HEK293 (cell line): ENCODE measurements around the gene BTBD6.

ENCODE experiments used
- EGR2 ChIP-seq: fragments of 450-650 bp; formaldehyde crosslinking; IDR thresholded peaks from 2 replicates; pipeline ENCODE4 v1.5.1; 2016; ENCODE audit warnings: low read depth, missing biosample characterization, missing genetic modification characterization
- GLIS1 ChIP-seq: fragments of 450-650 bp; formaldehyde crosslinking; IDR thresholded peaks from 2 replicates; pipeline ENCODE4 v1.5.1; 2016; ENCODE audit warnings: missing biosample characterization, missing genetic modification characterization
- GLIS2 ChIP-seq: fragments of 450-650 bp; formaldehyde crosslinking; IDR thresholded peaks from 2 replicates; pipeline ENCODE4 v1.5.1; 2016; ENCODE audit warnings: missing biosample characterization, missing genetic modification characterization
- HIC1 ChIP-seq: fragments of 450-650 bp; formaldehyde crosslinking; IDR thresholded peaks from 2 replicates; pipeline ENCODE4 v1.5.1; 2016; ENCODE audit warnings: missing biosample characterization, missing genetic modification characterization
- KLF10 ChIP-seq: fragments of 450-650 bp; IDR thresholded peaks from 2 replicates; pipeline ENCODE4 v1.5.1; 2018; ENCODE audit warnings: missing biosample characterization, mild to moderate bottlenecking, missing genetic modification characterization
- KLF16 ChIP-seq: fragments of 450-650 bp; formaldehyde crosslinking; IDR thresholded peaks from 2 replicates; pipeline ENCODE4 v1.5.1; 2017; ENCODE audit warnings: missing biosample characterization, missing genetic modification characterization
- KLF9 ChIP-seq: fragments of 450-650 bp; formaldehyde crosslinking; IDR thresholded peaks from 2 replicates; pipeline ENCODE4 v1.5.1; 2016; ENCODE audit warnings: missing biosample characterization, missing genetic modification characterization, low read depth
- MEIS1 ChIP-seq: sonication (generic); formaldehyde crosslinking; IDR thresholded peaks from 2 replicates; pipeline ENCODE4 v1.8.1; 2022; ENCODE audit warnings: missing genetic modification reagents, mild to moderate bottlenecking, borderline replicate concordance
- PRDM1 ChIP-seq: fragments of 450-650 bp; formaldehyde crosslinking; IDR thresholded peaks from 2 replicates; pipeline ENCODE4; 2016; ENCODE audit warnings: missing biosample characterization, missing genetic modification characterization
- SP7 ChIP-seq: fragments of 450-650 bp; formaldehyde crosslinking; IDR thresholded peaks from 2 replicates; pipeline ENCODE4 v1.5.1; 2016; ENCODE audit warnings: missing biosample characterization, missing genetic modification characterization
- ZBTB8A ChIP-seq: fragments of 450-650 bp; formaldehyde crosslinking; IDR thresholded peaks from 2 replicates; pipeline ENCODE4 v1.5.1; 2016; ENCODE audit warnings: missing biosample characterization, missing genetic modification characterization
- ZEB2 ChIP-seq: fragments of 450-650 bp; formaldehyde crosslinking; IDR thresholded peaks from 2 replicates; pipeline ENCODE4 v1.5.1; 2016; ENCODE audit warnings: missing biosample characterization, missing genetic modification characterization
- ZNF133 ChIP-seq: fragments of 450-650 bp; formaldehyde crosslinking; IDR thresholded peaks from 2 replicates; pipeline ENCODE4 v1.5.1; 2016; ENCODE audit warnings: missing biosample characterization, missing genetic modification characterization
- ZNF140 ChIP-seq: fragments of 450-650 bp; formaldehyde crosslinking; IDR thresholded peaks from 2 replicates; pipeline ENCODE4 v1.5.1; 2016; ENCODE audit warnings: missing biosample characterization, missing genetic modification characterization
- ZNF16 ChIP-seq: fragments of 450-650 bp; formaldehyde crosslinking; IDR thresholded peaks from 2 replicates; pipeline ENCODE4 v1.5.1; 2016; ENCODE audit warnings: low read depth, missing biosample characterization, missing genetic modification characterization
- ZNF24 ChIP-seq: fragments of 450-650 bp; formaldehyde crosslinking; IDR thresholded peaks from 2 replicates; pipeline ENCODE4 v1.5.1; 2016; ENCODE audit warnings: missing biosample characterization, missing genetic modification characterization
- ZNF292 ChIP-seq: fragments of 450-650 bp; formaldehyde crosslinking; IDR thresholded peaks from 2 replicates; pipeline ENCODE4 v1.5.1; 2016; ENCODE audit warnings: low read depth, missing biosample characterization, missing genetic modification characterization, borderline replicate concordance
- ZNF311 ChIP-seq: fragments of 450-650 bp; formaldehyde crosslinking; IDR thresholded peaks from 2 replicates; pipeline ENCODE4 v1.5.1; 2017; ENCODE audit warnings: missing biosample characterization, missing genetic modification characterization, borderline replicate concordance
- ZNF335 ChIP-seq: fragments of 450-650 bp; formaldehyde crosslinking; conservative IDR thresholded peaks from 2 replicates; pipeline ENCODE4 v1.5.1; 2016; ENCODE audit warnings: missing biosample characterization, missing genetic modification characterization
- ZNF521 ChIP-seq: fragments of 450-650 bp; formaldehyde crosslinking; IDR thresholded peaks from 2 replicates; pipeline ENCODE4 v1.5.1; 2017; ENCODE audit warnings: missing biosample characterization, mild to moderate bottlenecking, missing genetic modification characterization
- ZNF560 ChIP-seq: fragments of 450-650 bp; formaldehyde crosslinking; IDR thresholded peaks from 2 replicates; pipeline ENCODE4 v1.5.1; 2017; ENCODE audit warnings: missing biosample characterization, missing genetic modification characterization, borderline replicate concordance
- ZNF585B ChIP-seq: fragments of 450-650 bp; formaldehyde crosslinking; IDR thresholded peaks from 2 replicates; pipeline ENCODE4 v1.5.1; 2016; ENCODE audit warnings: missing biosample characterization, missing genetic modification characterization
- ZNF610 ChIP-seq: fragments of 450-650 bp; formaldehyde crosslinking; IDR thresholded peaks from 2 replicates; pipeline ENCODE4 v1.5.1; 2016; ENCODE audit warnings: missing biosample characterization, missing genetic modification characterization, borderline replicate concordance
- ZNF639 ChIP-seq: fragments of 450-650 bp; formaldehyde crosslinking; IDR thresholded peaks from 2 replicates; pipeline ENCODE4 v1.5.1; 2016; ENCODE audit warnings: missing biosample characterization, missing genetic modification characterization
- ZNF677 ChIP-seq: fragments of 450-650 bp; IDR thresholded peaks from 2 replicates; pipeline ENCODE4 v1.5.0; 2018; ENCODE audit warnings: missing biosample characterization, mild to moderate bottlenecking, missing genetic modification characterization, moderate library complexity
- ZNF747 ChIP-seq: fragments of 450-650 bp; formaldehyde crosslinking; IDR thresholded peaks from 2 replicates; pipeline ENCODE4 v1.5.1; 2016; ENCODE audit warnings: missing biosample characterization, missing genetic modification characterization
- ZNF768 ChIP-seq: fragments of 450-650 bp; formaldehyde crosslinking; IDR thresholded peaks from 2 replicates; pipeline ENCODE4 v1.5.1; 2018; ENCODE audit warnings: missing biosample characterization, mild to moderate bottlenecking, missing genetic modification characterization
- ZNF776 ChIP-seq: fragments of 450-650 bp; formaldehyde crosslinking; IDR thresholded peaks from 2 replicates; pipeline ENCODE4 v1.5.0; 2017; ENCODE audit warnings: missing biosample characterization, missing genetic modification characterization, borderline replicate concordance
- ZNF792 ChIP-seq: fragments of 450-650 bp; formaldehyde crosslinking; IDR thresholded peaks from 2 replicates; pipeline ENCODE4 v1.5.1; 2016; ENCODE audit warnings: missing biosample characterization, missing genetic modification characterization
- TF ChIP-seq, protein P1 (sequence below): fragments of 450-650 bp; formaldehyde crosslinking; IDR thresholded peaks from 2 replicates; pipeline ENCODE4 v1.5.1; 2016; ENCODE audit warnings: missing biosample characterization, missing genetic modification characterization
- TF ChIP-seq, protein P2 (sequence below): fragments of 450-650 bp; formaldehyde crosslinking; IDR thresholded peaks from 2 replicates; pipeline ENCODE4 v1.5.1; 2016; ENCODE audit warnings: missing biosample characterization, missing genetic modification characterization
- TF ChIP-seq, protein P3 (sequence below): IDR thresholded peaks from 2 replicates; pipeline ENCODE4 v1.6.1; 2011; ENCODE audit warnings: mild to moderate bottlenecking, low read depth, low read length, borderline replicate concordance

BTBD6 gene

GRCh38 chr14:105249182-105250007 is 1.1 kb downstream of the BTBD6 start (continued):
- no peak for TF ChIP-seq ZNF776
- TF ChIP-seq ZNF560 (tag by site-specific recombination) = no peak
- no peak for TF ChIP-seq MEIS1
- TF ChIP-seq ZNF521 = no peak
- no peak for TF ChIP-seq KLF9 (tag by site-specific recombination)
- no peak for TF ChIP-seq ZNF610 (tag by site-specific recombination)
- TF ChIP-seq, protein P1, sequence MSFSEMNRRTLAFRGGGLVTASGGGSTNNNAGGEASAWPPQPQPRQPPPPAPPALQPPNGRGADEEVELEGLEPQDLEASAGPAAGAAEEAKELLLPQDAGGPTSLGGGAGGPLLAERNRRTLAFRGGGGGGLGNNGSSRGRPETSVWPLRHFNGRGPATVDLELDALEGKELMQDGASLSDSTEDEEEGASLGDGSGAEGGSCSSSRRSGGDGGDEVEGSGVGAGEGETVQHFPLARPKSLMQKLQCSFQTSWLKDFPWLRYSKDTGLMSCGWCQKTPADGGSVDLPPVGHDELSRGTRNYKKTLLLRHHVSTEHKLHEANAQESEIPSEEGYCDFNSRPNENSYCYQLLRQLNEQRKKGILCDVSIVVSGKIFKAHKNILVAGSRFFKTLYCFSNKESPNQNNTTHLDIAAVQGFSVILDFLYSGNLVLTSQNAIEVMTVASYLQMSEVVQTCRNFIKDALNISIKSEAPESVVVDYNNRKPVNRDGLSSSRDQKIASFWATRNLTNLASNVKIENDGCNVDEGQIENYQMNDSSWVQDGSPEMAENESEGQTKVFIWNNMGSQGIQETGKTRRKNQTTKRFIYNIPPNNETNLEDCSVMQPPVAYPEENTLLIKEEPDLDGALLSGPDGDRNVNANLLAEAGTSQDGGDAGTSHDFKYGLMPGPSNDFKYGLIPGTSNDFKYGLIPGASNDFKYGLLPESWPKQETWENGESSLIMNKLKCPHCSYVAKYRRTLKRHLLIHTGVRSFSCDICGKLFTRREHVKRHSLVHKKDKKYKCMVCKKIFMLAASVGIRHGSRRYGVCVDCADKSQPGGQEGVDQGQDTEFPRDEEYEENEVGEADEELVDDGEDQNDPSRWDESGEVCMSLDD (tag by site-specific recombination) = no peak
- no peak for TF ChIP-seq KLF10 (tag by site-specific recombination)
- TF ChIP-seq ZNF639 (tag by site-specific recombination) = no peak
- TF ChIP-seq KLF16 (tag by site-specific recombination) = no peak
- no peak for TF ChIP-seq ZNF133
- peak; percentile 45; the same call in 1 of the 2 replicates for TF ChIP-seq GLIS2 (tag by site-specific recombination)
- TF ChIP-seq EGR2 (tag by site-specific recombination) = peak; percentile 60
- no peak for TF ChIP-seq ZNF768 (tag by site-specific recombination)
- no peak for TF ChIP-seq SP7 (tag by site-specific recombination)
- TF ChIP-seq ZEB2 = no peak
- no peak for TF ChIP-seq ZNF677
- no peak for TF ChIP-seq ZNF311 (tag by site-specific recombination)
- no peak for TF ChIP-seq ZNF24 (tag by site-specific recombination)
- TF ChIP-seq, protein P2, sequence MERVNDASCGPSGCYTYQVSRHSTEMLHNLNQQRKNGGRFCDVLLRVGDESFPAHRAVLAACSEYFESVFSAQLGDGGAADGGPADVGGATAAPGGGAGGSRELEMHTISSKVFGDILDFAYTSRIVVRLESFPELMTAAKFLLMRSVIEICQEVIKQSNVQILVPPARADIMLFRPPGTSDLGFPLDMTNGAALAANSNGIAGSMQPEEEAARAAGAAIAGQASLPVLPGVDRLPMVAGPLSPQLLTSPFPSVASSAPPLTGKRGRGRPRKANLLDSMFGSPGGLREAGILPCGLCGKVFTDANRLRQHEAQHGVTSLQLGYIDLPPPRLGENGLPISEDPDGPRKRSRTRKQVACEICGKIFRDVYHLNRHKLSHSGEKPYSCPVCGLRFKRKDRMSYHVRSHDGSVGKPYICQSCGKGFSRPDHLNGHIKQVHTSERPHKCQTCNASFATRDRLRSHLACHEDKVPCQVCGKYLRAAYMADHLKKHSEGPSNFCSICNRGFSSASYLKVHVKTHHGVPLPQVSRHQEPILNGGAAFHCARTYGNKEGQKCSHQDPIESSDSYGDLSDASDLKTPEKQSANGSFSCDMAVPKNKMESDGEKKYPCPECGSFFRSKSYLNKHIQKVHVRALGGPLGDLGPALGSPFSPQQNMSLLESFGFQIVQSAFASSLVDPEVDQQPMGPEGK (tag by site-specific recombination) = peak; percentile 67
- TF ChIP-seq ZNF585B = no peak
- TF ChIP-seq, protein P3, sequence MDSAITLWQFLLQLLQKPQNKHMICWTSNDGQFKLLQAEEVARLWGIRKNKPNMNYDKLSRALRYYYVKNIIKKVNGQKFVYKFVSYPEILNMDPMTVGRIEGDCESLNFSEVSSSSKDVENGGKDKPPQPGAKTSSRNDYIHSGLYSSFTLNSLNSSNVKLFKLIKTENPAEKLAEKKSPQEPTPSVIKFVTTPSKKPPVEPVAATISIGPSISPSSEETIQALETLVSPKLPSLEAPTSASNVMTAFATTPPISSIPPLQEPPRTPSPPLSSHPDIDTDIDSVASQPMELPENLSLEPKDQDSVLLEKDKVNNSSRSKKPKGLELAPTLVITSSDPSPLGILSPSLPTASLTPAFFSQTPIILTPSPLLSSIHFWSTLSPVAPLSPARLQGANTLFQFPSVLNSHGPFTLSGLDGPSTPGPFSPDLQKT = no peak
- no peak for TF ChIP-seq ZNF747 (tag by site-specific recombination)
- TF ChIP-seq ZNF140 = no peak
- no peak for TF ChIP-seq PRDM1 (tag by site-specific recombination)
- TF ChIP-seq ZBTB8A (tag by site-specific recombination) = peak; percentile 16
- TF ChIP-seq ZNF16 (tag by site-specific recombination) = no peak
- TF ChIP-seq ZNF335 (tag by site-specific recombination) = peak; percentile 77
- no peak for TF ChIP-seq ZNF792
- TF ChIP-seq HIC1 (tag by site-specific recombination) = peak; percentile 56
- no peak for TF ChIP-seq ZNF292 (tag by site-specific recombination)
- peak; percentile 31 for TF ChIP-seq GLIS1 (tag by site-specific recombination)
